Measurements from ENCODE around the gene MVB12B.

Gene MVB12B

DNA sequence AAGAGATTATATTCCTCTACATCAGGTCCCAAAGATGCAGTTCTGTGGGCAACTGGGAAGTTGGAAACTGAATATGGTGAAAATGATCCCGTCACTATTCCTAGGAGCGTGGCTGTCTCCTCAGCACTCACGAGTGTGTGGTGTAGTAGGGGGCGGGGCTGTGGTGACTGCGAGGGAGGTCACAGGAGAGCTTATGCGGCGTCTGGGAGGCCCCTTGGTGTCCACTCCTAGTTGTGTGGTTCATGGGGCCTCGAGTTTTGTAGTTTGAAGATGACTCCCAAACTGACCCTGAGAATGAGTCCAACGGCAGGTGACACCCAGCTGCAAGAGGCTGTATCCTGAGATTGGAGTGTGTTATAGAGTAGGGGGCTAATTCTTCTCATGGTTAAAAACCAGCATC is 68.2 kb downstream of the MVB12B start:
- Histone ChIP-seq H3K79me2 (ENCODE audit: low read length) (no peaks in the 10 kb centered on the region), H4K20me1 (ENCODE audit: insufficient read depth, low read length) (peaks cover 4% of the 10 kb centered on the region; the same call in 1 of the 2 replicates), H3K27me3 (ENCODE audit: low read depth, low read length) (peaks cover 35% of the 10 kb centered on the region), H3K4me1 (ENCODE audit: low read length) (peaks cover 43% of the 10 kb centered on the region), H3K4me3 (ENCODE audit: low read length) (no peak overlapping the region), H3K4me2 (ENCODE audit: low read length) (no peak overlapping the region), H2AFZ (ENCODE audit: low read depth, low read length) (no peak overlapping the region), H3K9ac (ENCODE audit: low read length) (no peak overlapping the region), H3K27ac (ENCODE audit: low read length) (no peak overlapping the region), H3K36me3 (replicated peaks; ENCODE audit: low read depth, low read length) (no peaks in the 10 kb centered on the region), H3K9me3 (ENCODE audit: insufficient read depth, low read length) (no peaks in the 10 kb centered on the region)
- no peak for TF ChIP-seq EZH2phosphoT487 (IDR thresholded peaks at IDR 0.05; ENCODE audit: low read depth)
- TF ChIP-seq, protein P1, sequence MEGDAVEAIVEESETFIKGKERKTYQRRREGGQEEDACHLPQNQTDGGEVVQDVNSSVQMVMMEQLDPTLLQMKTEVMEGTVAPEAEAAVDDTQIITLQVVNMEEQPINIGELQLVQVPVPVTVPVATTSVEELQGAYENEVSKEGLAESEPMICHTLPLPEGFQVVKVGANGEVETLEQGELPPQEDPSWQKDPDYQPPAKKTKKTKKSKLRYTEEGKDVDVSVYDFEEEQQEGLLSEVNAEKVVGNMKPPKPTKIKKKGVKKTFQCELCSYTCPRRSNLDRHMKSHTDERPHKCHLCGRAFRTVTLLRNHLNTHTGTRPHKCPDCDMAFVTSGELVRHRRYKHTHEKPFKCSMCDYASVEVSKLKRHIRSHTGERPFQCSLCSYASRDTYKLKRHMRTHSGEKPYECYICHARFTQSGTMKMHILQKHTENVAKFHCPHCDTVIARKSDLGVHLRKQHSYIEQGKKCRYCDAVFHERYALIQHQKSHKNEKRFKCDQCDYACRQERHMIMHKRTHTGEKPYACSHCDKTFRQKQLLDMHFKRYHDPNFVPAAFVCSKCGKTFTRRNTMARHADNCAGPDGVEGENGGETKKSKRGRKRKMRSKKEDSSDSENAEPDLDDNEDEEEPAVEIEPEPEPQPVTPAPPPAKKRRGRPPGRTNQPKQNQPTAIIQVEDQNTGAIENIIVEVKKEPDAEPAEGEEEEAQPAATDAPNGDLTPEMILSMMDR (IDR thresholded peaks at IDR 0.05; ENCODE audit: low read depth, low read length): no peak

DNA sequence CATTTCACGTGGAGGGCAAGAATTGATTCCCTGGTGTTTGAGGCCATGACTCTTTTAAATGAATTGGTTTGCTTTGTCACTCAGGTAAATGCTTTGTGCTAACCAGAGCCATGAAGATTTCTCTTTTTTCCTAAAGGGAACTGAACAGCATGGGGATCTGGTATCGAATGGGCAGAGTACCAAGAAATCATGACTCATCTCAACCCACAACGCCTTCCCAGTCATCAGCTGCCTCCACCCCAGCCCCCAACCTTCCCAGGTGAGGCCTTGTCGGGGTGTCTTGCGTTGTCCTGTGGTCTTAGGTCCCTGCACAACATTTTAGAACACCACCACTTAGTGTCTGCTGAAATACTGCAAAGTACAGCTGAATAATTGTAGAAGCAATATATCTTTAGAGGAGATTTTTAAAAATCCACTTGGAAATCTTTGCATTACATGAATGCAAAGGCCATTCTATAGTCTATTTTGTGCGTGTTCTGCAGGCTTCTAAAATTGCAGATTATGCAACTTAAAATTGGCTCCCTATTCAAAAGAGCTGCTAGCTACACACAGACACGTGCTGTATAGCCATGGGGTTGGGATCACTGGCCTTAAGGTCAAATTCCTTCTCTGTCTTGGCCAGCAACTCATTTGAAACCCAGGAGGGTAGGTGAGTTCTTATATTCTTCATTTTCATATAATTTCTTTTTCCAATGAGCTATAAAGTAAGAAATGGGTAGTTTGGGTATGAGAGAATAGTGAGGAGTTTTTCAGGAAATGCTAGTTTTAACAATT is 69.0 kb downstream of the MVB12B start:
- Histone ChIP-seq H2AFZ (ENCODE audit: low read depth, low read length) (no peak overlapping the region), H3K4me1 (ENCODE audit: low read length) (peaks cover 35% of the 10 kb centered on the region), H3K4me3 (ENCODE audit: low read length) (no peak overlapping the region), H3K36me3 (replicated peaks; ENCODE audit: low read depth, low read length) (no peaks in the 10 kb centered on the region), H3K4me2 (ENCODE audit: low read length) (peak overlapping the region; percentile 15), H3K79me2 (ENCODE audit: low read length) (no peaks in the 10 kb centered on the region), H3K9ac (ENCODE audit: low read length) (no peak overlapping the region), H4K20me1 (ENCODE audit: insufficient read depth, low read length) (peaks cover 4% of the 10 kb centered on the region; the same call in 1 of the 2 replicates), H3K9me3 (ENCODE audit: insufficient read depth, low read length) (no peaks in the 10 kb centered on the region), H3K27ac (ENCODE audit: low read length) (no peak overlapping the region), H3K27me3 (ENCODE audit: low read depth, low read length) (peaks cover 43% of the 10 kb centered on the region)
- TF ChIP-seq, protein P1 (IDR thresholded peaks at IDR 0.05; ENCODE audit: low read depth, low read length): no peak
- no peak for TF ChIP-seq EZH2phosphoT487 (IDR thresholded peaks at IDR 0.05; ENCODE audit: low read depth)

DNA sequence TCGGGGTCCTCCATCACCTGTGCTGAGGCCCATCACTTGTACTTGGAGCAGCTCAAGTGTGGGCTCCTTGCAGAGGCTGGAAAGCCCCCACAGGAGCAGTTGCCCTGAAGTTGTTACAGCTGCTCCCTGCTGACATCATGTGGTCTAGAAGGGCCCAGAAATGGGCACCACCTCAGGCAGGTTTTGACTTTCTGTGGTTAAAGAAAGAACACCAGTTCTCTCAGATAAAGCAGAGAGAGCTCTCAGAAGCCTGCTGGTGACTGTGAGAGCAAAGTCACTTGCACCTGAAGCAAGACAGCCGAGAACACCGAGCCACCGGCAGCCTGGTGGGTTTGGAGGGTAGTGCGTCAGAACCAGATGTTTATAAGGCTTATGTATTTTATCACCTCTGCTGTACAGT is 70.4 kb downstream of the MVB12B start:
- H2AFZ ChIP-seq (ENCODE audit: low read depth, low read length): no peak overlapping the region

More for the DNA sequence above, 70.4 kb downstream of the MVB12B start:
- Histone ChIP-seq H3K9ac (ENCODE audit: low read length) (no peak overlapping the region), H3K27ac (ENCODE audit: low read length) (peak overlapping the region; percentile 35), H3K4me1 (ENCODE audit: low read length) (peaks cover 35% of the 10 kb centered on the region), H3K4me2 (ENCODE audit: low read length) (peak overlapping the region; percentile 66), H3K4me3 (ENCODE audit: low read length) (peak overlapping the region; percentile 36), H3K27me3 (ENCODE audit: low read depth, low read length) (peaks cover 55% of the 10 kb centered on the region), H3K79me2 (ENCODE audit: low read length) (no peaks in the 10 kb centered on the region), H3K36me3 (replicated peaks; ENCODE audit: low read depth, low read length) (no peaks in the 10 kb centered on the region), H3K9me3 (ENCODE audit: insufficient read depth, low read length) (no peaks in the 10 kb centered on the region), H4K20me1 (ENCODE audit: insufficient read depth, low read length) (peaks cover 4% of the 10 kb centered on the region; the same call in 1 of the 2 replicates)
- TF ChIP-seq, protein P1 (IDR thresholded peaks at IDR 0.05; ENCODE audit: low read depth, low read length): peak; percentile 46
- TF ChIP-seq EZH2phosphoT487 (IDR thresholded peaks at IDR 0.05; ENCODE audit: low read depth): peak; percentile 71; the same call in 1 of the 2 replicates

Data from OCI-LY3 (cell line).